Keratinocyte (primary cell): ENCODE measurements around the gene PLPP4. TPM values are rescaled to one million over a fixed set of nuclear protein-coding genes. Genes with fewer than 3 reads are reported as not detected.

Experiments used
- DNase-seq: peaks from one replicate; pipeline ENCODE4 v3.0.0-alpha.2; 2011; ENCODE audit warnings: low read depth, missing footprints, low spot score
- FAIRE-seq: peaks from 2 replicates; lab custom pipeline; 2011; peaks lifted over from hg19 to GRCh38; lab: Jason Lieb, UNC
- H2AFZ ChIP-seq: 2 replicates; pipeline ENCODE4 v1.6.0; 2012; ENCODE audit warnings: low read length, control low read depth, inconsistent platforms; ENCODE audit not compliant: control insufficient read depth
- H3K27ac ChIP-seq: 2 replicates; pipeline ENCODE4 v1.5.1; 2011; ENCODE audit warnings: low read length; ENCODE audit not compliant: control insufficient read depth, insufficient read depth
- H3K27me3 ChIP-seq: 3 replicates; pipeline ENCODE4 v1.6.0; 2011; ENCODE audit warnings: low read length; ENCODE audit not compliant: control insufficient read depth, insufficient read depth; ENCODE audit errors: extremely low read depth
- H3K36me3 ChIP-seq, 2 experiments: 2 replicates in 1 of 2; 3 replicates in 1 of 2; pipeline ENCODE4 v1.5.1; 2011; ENCODE audit warnings: low read length in 2 of 2, mild to moderate bottlenecking in 1 of 2; ENCODE audit not compliant: control insufficient read depth in 2 of 2, insufficient read depth in 2 of 2; ENCODE audit errors: extremely low read depth in 1 of 2
- H3K4me1 ChIP-seq: 3 replicates; pipeline ENCODE4 v1.5.1; 2011; ENCODE audit warnings: low read length; ENCODE audit not compliant: control insufficient read depth, insufficient read depth; ENCODE audit errors: extremely low read depth
- H3K4me2 ChIP-seq: 3 replicates; pipeline ENCODE4 v1.6.0; 2011; ENCODE audit warnings: low read depth, low read length; ENCODE audit not compliant: control insufficient read depth, insufficient read depth; ENCODE audit errors: extremely low read depth
- H3K4me3 ChIP-seq, 3 experiments: fragments of 200-600 bp in 1 of 3; sonication (generic) in 1 of 3; 2 replicates in 2 of 3; 3 replicates in 1 of 3; pipeline ENCODE4 v1.5.1; 2011 to 2016; ENCODE audit warnings: low read length in 3 of 3, mild to moderate bottlenecking in 3 of 3, control low read depth in 2 of 3, inconsistent platforms in 1 of 3, low read depth in 1 of 3, mixed read lengths in 1 of 3, mixed run types in 1 of 3, moderate library complexity in 1 of 3; ENCODE audit not compliant: control insufficient read depth in 2 of 3, insufficient read depth in 2 of 3; ENCODE audit errors: extremely low read depth in 1 of 3
- H3K79me2 ChIP-seq: 2 replicates; pipeline ENCODE4 v1.6.0; 2012; ENCODE audit warnings: low read length; ENCODE audit not compliant: control insufficient read depth, insufficient read depth
- H3K9ac ChIP-seq: 3 replicates; pipeline ENCODE4 v1.6.0; 2011; ENCODE audit warnings: low read length; ENCODE audit not compliant: control insufficient read depth, insufficient read depth; ENCODE audit errors: extremely low read depth
- H3K9me1 ChIP-seq: 3 replicates; pipeline ENCODE4 v1.6.0; 2011; ENCODE audit warnings: low read length; ENCODE audit not compliant: control insufficient read depth, insufficient read depth; ENCODE audit errors: extremely low read depth
- H3K9me3 ChIP-seq: 2 replicates; pipeline ENCODE4 v1.5.1; 2012; ENCODE audit warnings: low read depth, low read length; ENCODE audit not compliant: control insufficient read depth
- H4K20me1 ChIP-seq: 3 replicates; pipeline ENCODE4 v1.6.0; 2011; ENCODE audit warnings: low read length; ENCODE audit not compliant: control insufficient read depth, insufficient read depth; ENCODE audit errors: extremely low read depth
- CTCF ChIP-seq, 3 experiments: IDR thresholded peaks in 1 of 3; conservative IDR thresholded peaks in 1 of 3; optimal IDR thresholded peaks in 1 of 3; 2 replicates in 2 of 3; 3 replicates in 1 of 3; pipeline versions ENCODE3 to v1.5.1; 2011; ENCODE audit warnings: low read length in 3 of 3, mild to moderate bottlenecking in 3 of 3, moderate library complexity in 2 of 3, control low read depth in 1 of 3, inconsistent platforms in 1 of 3; ENCODE audit not compliant: insufficient read depth in 2 of 3; ENCODE audit errors: extremely low read depth in 1 of 3
- EZH2 ChIP-seq: IDR thresholded peaks from one replicate; pipeline ENCODE4 v1.6.1; 2012; ENCODE audit warnings: inconsistent platforms, mild to moderate bottlenecking, low read length, moderate library complexity
- dilution Hi-C: fragments of 300-500 bp; cut with MboI; formaldehyde crosslinking; loops from one replicate; pipeline ENCODE4 v1.7.0; 2020; ENCODE audit warnings: low sequenced_read_pairs; ENCODE audit not compliant: extremely low pct_ligation_motif_present
- polyA plus RNA-seq, 5 experiments: library from polyadenylated mRNA; depleted of rRNA in 3 of 5; stranded (reverse) in 3 of 5; stranded (forward) in 1 of 5; unstranded in 1 of 5; fragments of >200 nt; gene quantifications; 1 replicate in 1 of 5; 2 replicates in 3 of 5; 3 replicates in 1 of 5; pipeline versions ENCODE4 v1.2.1 to v1.2.3, GENCODE V29; 2011 to 2012; ENCODE audit warnings: missing spikeins in 2 of 5, low read depth in 1 of 5, low replicate concordance in 1 of 5

The PLPP4 gene
- polyA plus RNA-seq, 1 donor (not counting 4 experiments of a cell fraction or from before 2014, with no cell fraction given) = 0.76 TPM

DNA sequence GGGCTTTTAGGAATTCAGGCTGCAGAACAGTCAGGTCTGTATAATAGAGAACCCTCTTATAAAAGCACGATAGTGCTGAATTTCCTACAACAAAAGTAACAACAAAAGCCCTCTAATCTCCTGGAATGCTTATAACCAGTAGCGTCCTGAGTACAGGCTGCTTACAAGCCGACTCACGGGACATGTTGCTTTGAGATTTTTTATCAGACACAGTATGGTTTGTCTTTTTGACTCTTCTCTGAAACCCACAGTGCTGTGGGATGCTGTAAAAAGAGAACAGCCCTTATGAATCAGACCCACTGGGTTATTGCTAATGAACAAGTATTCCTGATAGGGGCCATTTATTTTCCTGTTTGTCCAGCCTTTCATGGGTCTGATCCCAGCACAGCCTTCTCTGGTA is 59.4 kb downstream of the PLPP4 start:
- H2AFZ ChIP-seq = no peak overlapping the region
- no peak for DNase-seq
- peaks cover 3% of the 10 kb centered on the region for H3K4me1 ChIP-seq
- no peaks in the 10 kb centered on the region for H3K9me3 ChIP-seq
- peaks cover 3% of the 10 kb centered on the region for H3K27me3 ChIP-seq
- no peak overlapping the region for H3K4me3 ChIP-seq
- dilution Hi-C loops = no loop called here
- H3K36me3 ChIP-seq = no peaks in the 10 kb centered on the region
- no peak for TF ChIP-seq CTCF (optimal IDR thresholded peaks at IDR 0.05 in 1 of 3, IDR thresholded peaks at IDR 0.05 in 1 of 3, conservative IDR thresholded peaks at IDR 0.05 in 1 of 3; ENCODE audit: extremely low read depth in 1 of 3, insufficient read depth in 2 of 3, low read length in 3 of 3)
- TF ChIP-seq EZH2 = no peak
- no peak overlapping the region for H3K9ac ChIP-seq
- H3K79me2 ChIP-seq = no peaks in the 10 kb centered on the region
- H3K9me1 ChIP-seq = peaks cover 3% of the 10 kb centered on the region
- no peak overlapping the region for H3K4me2 ChIP-seq
- no peak for FAIRE-seq
- no peak overlapping the region for H3K27ac ChIP-seq
- H4K20me1 ChIP-seq = no peaks in the 10 kb centered on the region

DNA sequence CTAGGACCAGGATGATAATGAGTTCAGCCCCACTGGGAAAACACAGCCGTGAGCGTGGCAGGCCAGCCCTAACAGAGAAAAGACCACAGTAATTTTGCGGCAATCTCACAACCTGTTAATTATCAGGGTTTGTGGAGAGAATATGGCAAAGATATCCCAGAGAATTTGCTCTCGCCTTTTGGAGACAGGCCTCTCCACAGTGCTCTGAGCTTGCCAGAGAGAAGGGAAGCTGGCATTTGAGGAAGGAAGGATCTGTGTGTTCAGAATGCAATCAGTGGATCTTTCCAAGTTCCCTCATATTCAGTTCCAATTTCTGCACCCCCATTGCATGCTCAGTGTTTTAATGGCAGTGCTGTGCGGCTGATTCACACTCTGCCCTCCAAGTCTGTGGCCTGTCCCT is 60.2 kb downstream of the PLPP4 start:
- H3K9ac ChIP-seq = no peak overlapping the region
- no peak overlapping the region for H2AFZ ChIP-seq
- no peak overlapping the region for H3K4me2 ChIP-seq
- H3K4me1 ChIP-seq = no peaks in the 10 kb centered on the region
- dilution Hi-C loops = no loop called here
- DNase-seq = no peak
- H3K9me1 ChIP-seq = peaks cover 3% of the 10 kb centered on the region
- no peak for TF ChIP-seq EZH2
- no peak for TF ChIP-seq CTCF (optimal IDR thresholded peaks at IDR 0.05 in 1 of 3, IDR thresholded peaks at IDR 0.05 in 1 of 3, conservative IDR thresholded peaks at IDR 0.05 in 1 of 3; ENCODE audit: extremely low read depth in 1 of 3, insufficient read depth in 2 of 3, low read length in 3 of 3)
- no peak overlapping the region for H3K4me3 ChIP-seq
- H3K79me2 ChIP-seq = no peaks in the 10 kb centered on the region
- H4K20me1 ChIP-seq = no peaks in the 10 kb centered on the region
- H3K27me3 ChIP-seq = peaks cover 3% of the 10 kb centered on the region
- no peak for FAIRE-seq
- no peak overlapping the region for H3K27ac ChIP-seq
- H3K9me3 ChIP-seq = no peaks in the 10 kb centered on the region
- no peaks in the 10 kb centered on the region for H3K36me3 ChIP-seq
